GM12801 (cell line): ENCODE data around the gene PLCL1.

Experiments
- TF ChIP-seq, protein P1 (sequence below): IDR thresholded peaks from one replicate; pipeline ENCODE4 v1.5.1; 2011; ENCODE audit warnings: control low read depth; ENCODE audit not compliant: insufficient read length; ENCODE audit errors: extremely low read depth

Gene PLCL1

DNA sequence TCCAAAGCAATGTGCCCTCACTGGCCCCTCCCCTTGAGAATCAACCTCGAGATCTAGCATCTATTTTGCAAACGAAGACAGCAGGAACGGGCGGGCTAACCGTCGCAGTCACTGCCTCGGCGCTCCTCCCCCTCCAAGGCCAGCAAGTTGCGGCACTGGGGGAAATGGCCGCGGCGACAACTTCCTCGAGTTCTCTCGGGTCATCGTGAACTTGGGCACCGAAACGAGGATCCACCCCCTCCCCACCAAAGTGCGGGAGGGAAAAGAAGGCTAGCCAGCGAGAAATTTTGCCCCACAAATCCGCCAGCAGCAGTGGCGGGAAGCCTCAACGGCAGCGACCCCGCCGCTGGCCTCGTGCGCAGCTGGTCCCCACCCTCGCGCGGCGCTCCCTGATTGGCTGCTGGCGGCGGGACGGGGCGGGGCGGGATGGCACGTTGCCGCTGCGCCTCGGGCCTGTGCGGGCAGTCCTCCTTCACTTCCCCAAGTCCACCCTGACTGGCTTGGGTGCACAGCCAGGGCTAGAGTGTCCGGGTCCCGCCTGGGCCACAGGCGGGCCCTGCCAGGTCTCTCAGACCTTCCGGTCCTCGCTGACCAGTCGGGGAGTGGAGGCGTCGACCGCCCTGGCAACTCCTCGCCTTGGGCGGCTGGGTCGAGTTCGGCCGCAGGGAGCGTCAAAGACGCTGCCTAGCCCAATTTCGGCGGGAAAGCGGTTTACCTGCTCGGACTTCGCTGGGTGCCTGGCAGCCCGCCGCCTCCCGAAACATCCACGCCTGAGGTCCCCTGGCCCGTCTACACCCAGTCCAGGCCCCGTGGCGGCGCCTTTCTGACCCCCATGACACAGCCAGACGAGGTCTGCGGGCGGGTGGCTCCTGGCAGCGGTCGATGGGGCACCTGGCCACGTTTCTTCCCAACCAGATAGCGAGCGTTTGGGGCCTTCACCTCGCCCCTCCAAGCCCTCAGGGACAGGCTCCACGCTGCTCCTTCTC lies 19.1 kb upstream of the PLCL1 start, which contains the start of gene BOLL:
TSS of gene BOLL (minus strand) at position 364 of the 986 bp plus-strand sequence. CDS start 3,469 bp downstream, outside the sequence.
- TF ChIP-seq, protein P1, sequence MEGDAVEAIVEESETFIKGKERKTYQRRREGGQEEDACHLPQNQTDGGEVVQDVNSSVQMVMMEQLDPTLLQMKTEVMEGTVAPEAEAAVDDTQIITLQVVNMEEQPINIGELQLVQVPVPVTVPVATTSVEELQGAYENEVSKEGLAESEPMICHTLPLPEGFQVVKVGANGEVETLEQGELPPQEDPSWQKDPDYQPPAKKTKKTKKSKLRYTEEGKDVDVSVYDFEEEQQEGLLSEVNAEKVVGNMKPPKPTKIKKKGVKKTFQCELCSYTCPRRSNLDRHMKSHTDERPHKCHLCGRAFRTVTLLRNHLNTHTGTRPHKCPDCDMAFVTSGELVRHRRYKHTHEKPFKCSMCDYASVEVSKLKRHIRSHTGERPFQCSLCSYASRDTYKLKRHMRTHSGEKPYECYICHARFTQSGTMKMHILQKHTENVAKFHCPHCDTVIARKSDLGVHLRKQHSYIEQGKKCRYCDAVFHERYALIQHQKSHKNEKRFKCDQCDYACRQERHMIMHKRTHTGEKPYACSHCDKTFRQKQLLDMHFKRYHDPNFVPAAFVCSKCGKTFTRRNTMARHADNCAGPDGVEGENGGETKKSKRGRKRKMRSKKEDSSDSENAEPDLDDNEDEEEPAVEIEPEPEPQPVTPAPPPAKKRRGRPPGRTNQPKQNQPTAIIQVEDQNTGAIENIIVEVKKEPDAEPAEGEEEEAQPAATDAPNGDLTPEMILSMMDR: no peak

DNA sequence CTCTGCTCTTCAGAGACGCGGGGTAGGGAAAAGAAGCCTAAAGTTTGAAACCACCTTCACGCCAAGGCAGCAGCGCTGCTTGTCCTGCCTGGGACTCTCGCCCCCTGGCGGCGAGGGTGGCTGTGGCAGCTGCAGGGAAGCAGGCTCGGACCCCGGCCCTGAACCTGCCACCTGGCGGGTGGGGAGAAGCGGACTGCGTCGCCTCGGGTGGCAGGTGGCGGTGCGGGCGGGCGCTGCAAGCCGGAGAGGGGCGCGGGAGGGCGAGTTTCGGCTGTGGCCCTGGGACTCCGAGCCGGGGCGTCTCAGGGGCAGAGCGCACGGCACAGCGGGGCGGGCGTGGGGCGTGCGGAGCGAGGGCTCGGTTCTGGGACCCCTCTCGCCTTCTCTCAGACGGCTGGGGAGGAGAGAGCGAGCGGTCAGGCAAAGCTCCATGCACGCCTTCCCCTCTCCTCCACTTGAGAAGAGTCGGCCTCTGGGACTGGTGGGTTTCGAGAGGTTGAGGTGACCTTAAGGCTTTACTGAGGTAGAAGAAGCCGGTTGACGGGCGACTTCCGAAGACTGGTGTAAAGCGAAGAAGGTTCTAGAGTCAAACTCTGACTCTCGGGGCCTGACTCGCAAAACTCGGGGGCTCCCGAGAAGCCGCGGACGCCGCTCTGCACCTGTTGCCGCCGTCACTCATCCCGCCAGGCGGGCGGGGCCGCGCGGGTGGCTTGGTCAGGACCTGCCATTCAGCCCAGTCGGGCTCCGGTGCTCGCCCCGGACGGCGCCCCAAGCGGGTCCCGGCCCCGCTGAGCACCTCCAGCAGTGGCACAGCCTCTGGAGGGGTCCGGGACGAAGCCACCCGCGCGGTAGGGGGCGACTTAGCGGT lies 18.1 kb upstream of the PLCL1 start:
- TF ChIP-seq, protein P1: no peak

DNA sequence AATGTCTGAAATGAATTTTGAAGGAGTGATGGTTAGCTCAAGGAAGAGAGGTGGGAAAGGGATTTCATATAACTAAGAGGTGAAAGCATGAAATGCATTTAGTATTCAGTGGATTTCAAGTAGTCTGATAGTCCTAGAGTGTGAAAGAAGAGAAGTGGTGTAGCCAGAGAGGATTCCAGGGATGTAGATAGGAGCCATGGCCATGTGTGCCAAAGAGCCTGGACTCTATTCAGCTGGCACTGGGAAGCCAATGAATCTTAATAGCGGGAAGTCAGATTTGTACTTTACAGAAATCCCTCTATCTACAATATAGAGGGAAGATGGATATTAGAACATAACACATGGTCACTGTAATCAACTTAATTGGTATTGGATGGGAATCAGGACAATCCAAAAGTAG lies 10.9 kb upstream of the PLCL1 start:
- TF ChIP-seq, protein P1: no peak

DNA sequence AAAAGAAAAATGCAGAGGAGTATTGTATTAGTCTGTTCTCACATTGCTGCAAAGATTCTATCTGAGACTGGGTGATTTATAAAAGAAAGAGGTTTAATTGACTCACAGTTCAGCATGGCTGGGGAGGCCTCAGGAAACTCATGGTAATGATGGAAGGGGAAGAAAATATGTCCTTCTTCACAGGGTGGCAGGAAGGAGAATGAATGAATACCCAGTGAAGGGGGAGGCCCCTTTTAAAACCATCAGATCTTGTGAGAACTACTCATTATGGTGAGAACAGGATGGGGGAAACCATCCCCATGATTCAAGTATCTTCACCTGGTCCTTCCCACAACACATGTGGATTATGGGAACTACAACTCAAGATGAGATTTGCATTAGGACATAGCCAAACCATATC lies 9.1 kb upstream of the PLCL1 start:
- TF ChIP-seq, protein P1: no peak

DNA sequence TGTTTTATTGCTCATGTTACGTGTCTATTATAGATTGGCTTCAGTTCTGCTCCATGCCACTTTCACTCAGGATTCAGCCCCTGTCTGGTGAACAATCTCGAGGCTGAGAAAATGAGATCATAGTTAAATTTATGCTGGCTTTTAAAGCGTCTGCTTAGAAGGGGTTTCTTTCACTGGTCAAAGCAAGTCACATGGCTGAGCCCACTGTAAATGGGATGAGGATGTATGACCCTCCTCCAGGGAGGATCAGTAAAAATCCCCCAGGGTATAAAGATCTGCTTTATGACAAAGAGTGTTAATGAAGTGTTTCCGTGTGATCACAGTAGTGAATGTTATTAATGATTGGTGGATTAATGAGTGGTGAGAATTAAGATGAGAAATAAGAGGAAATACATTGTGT lies 6.2 kb upstream of the PLCL1 start:
- TF ChIP-seq, protein P1: no peak

DNA sequence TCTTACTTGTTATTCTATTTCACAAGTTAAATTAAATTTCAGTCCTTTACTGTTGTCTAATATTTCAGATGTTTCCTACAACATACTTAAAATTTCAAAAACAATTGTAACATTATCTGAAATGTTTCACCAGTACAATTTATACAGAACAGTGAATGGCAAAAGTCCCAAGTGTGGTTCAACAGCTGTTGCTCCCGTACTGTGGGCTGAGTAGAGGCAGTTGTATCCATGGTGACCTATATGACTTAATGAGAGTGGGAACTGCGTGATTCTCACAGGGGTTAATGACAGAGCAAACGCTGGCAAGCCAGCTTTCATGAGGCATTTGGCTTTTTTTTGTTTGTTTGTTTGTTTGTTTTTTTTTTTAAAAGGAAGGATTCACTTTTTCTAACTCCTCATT lies 5.3 kb upstream of the PLCL1 start:
- TF ChIP-seq, protein P1: no peak

DNA sequence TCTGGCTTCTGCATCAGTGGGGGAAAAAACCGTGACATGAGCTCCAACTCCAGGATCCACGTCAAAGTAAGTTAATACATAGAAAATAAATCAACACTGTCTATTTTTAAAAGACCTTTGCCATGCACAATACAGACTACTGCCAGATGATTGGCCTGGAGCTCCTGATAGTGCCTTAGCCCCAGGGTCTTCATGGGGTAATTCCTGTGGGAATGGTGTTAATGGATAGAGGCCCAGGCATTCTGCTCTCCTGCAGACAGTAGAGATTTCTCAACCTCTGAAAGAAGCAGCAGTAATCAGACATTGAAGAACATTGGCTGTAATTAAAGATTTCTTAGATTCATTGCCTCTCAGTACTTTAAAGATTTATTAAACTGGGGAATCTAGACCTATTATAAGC lies 4.3 kb upstream of the PLCL1 start:
- TF ChIP-seq, protein P1: no peak
